Cardiac fibroblast (primary cell): ENCODE data around the gene CYP3A4.
"Not testable (repeated sequence)": the region's sequence is repeated elsewhere in the genome, so short reads cannot be mapped to it uniquely, and the experiment has no call there.

Source experiments
- DNase-seq, 2 donors: peaks; one replicate each; pipeline versions ENCODE4 v3.0.0 to v3.0.0-alpha.2; 2010; ENCODE audit warnings: low read depth in 2 of 2
- H3K4me3 ChIP-seq, 2 donors: replicated peaks in 1 of 2; 1 replicate in 1 of 2; 2 replicates in 1 of 2; pipeline ENCODE4 v1.5.1; 2011; ENCODE audit warnings: low read depth in 2 of 2, low read length in 2 of 2, mild to moderate bottlenecking in 2 of 2, moderate library complexity in 1 of 2
- TF ChIP-seq, protein P1 (sequence below): IDR thresholded peaks from one replicate; pipeline ENCODE4 v1.5.1; 2011; ENCODE audit warnings: low read depth, mild to moderate bottlenecking, low read length, inconsistent platforms

CYP3A4 gene

DNA sequence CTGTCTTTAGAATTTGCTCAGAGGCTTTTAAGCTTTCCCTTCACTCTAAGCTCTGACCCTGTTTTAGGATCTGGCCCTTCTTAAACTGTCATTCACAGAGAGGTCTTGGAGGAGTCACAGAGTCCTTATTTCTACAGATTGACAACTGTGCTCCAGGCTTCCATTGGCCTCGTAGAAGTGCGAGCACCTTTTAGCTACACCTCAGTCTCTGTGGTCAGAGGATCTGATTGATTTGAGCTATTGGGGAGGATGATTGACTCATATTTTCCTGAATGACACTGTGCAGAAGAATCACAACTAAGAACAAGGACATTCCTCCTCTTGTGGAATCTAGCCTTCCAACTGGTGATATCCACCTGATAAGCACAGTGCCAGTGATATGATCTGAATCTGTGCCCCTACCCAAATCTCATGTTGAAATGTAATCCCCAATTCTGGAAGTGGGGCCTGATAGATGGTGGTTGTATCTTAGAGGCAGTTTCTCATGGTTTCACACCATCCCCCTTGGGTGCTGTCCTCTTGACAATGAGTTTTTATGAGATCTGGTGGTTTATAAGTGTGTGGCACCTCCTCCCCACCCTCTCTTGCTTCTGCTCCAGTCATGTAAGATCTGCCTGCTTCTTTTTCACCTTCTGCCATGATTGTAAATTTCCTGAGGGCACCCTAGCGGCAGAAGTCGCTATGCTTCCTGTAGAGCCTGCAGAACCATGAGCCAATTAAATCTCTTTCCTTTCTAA, 52.2 kb downstream of the CYP3A4 start:
- no peak for DNase-seq
- H3K4me3 ChIP-seq: no peak overlapping the region
- TF ChIP-seq, protein P1, sequence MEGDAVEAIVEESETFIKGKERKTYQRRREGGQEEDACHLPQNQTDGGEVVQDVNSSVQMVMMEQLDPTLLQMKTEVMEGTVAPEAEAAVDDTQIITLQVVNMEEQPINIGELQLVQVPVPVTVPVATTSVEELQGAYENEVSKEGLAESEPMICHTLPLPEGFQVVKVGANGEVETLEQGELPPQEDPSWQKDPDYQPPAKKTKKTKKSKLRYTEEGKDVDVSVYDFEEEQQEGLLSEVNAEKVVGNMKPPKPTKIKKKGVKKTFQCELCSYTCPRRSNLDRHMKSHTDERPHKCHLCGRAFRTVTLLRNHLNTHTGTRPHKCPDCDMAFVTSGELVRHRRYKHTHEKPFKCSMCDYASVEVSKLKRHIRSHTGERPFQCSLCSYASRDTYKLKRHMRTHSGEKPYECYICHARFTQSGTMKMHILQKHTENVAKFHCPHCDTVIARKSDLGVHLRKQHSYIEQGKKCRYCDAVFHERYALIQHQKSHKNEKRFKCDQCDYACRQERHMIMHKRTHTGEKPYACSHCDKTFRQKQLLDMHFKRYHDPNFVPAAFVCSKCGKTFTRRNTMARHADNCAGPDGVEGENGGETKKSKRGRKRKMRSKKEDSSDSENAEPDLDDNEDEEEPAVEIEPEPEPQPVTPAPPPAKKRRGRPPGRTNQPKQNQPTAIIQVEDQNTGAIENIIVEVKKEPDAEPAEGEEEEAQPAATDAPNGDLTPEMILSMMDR: no peak

DNA sequence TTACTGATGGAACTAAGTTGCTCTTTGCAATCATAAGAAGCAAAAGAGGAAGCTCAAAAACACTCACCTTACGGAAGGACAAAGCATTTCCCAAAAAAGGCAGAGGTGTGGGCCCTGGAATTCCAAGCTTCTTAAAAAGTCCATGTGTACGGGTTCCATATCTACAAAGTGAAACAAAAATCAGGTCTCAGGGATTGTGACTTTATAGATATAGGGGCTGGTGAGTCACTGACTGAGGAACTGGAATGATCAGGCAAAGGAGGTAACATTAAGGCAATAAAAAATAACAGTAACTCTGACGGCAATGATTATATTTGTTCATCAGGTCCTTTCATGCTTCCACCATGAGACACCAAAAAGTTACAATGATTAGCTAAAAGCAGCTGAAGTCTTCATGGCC, 53.0 kb downstream of the CYP3A4 start:
- no peak for DNase-seq
- TF ChIP-seq, protein P1: no peak
- no peak overlapping the region for H3K4me3 ChIP-seq

DNA sequence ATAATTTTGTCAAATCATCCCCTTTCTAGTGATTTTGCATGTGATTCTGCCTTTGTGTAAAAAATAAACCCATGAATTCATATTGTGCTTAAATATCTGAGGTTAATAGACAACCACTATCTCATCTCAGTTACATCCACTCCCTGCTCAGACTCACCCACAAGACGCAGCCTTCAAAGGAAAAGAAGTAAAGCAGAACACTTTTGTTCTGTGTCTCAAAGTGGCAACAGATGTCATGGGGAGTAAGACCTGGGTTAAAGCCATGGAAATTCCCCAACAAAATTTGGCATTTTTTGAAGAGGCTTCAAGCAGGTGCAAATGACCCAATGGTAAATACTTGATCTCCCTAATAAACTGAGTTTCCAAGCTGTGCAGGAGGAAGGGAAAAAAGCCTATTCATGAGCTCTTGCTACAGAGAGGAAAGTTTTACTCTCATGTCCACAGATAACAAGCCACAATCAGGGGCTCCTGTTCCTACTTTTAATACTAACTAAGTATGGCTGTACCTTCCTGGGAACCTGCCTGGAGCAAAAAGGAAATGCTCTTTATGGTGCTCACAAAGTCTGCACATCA, 53.7 kb downstream of the CYP3A4 start:
- H3K4me3 ChIP-seq: no peak overlapping the region
- TF ChIP-seq, protein P1: no peak
- no peak for DNase-seq

DNA sequence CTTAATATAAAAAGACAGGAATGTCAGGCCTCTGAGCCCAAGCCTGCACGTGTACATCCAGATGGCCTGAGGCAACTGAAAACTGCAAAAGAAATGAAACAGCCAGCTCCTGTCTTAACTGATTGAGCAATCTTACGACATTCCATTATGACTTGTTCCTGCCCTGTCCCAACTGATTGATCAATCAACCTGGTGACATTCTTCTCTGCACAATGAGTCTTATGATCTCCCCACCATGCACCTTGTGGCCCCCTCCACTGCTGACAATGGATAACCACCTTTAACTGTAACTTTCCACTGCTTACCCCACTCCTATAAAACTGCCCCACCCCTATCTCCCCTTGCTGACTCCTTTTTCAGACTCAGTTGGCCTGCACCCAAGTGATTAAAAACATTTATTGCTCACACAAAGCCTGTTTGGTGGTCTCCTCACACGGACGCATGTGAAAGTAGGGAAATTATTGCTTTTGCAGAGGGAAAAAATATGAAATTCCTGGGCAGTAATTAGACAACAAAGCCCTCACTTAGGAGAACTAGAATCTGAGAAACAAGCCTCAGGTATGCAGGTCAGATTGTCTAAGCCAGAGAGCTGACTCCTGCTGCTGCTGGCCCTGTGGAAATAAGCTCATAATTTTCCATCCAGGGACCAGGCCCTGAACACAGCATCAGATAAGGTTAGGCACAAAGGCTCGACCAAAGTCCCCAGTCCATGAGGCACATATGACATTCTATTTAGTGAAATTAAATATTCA, 54.3 kb downstream of the CYP3A4 start:
- no peak overlapping the region for H3K4me3 ChIP-seq
- TF ChIP-seq, protein P1: no peak
- DNase-seq: peak in 1 of 2 donors; percentile 8

DNA sequence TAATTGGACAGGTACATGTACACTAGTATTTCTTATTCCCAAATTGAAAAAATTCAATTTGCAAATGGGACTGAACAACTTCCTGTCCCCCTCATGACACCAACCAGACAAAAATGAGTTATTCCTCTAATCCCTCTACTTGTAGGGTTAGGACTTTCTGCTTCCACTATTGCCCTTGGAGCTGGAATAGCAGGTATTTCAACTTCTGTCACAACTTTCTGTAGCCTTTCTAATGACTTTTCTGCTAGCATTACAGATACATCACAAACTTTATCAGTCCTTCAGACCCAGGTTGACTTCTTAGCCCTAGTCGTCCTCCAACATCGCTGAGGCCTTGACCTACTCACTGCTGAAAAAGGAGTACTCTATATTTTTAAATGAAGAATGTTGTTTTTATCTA, 55.4 kb downstream of the CYP3A4 start:
- no peak overlapping the region for H3K4me3 ChIP-seq
- DNase-seq: no peak
- TF ChIP-seq, protein P1: no peak

DNA sequence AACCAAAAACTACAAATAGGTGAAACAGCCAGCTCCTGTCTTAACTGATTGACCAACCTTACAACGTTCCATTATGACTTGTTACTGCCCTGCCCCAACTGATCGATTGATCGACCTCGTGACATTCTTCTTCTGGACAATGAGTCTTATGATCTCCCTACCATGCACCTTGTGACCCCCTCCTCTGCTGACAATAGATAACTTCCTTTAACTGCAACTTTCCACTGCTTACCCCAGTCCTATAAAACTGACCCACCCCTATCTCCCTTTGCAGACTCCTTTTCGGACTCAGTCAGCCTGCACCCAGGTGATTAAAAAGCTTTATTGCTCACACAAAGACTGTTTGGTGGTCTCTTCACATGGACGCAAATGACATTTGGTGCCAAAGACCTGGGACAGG, 60.8 kb downstream of the CYP3A4 start:
- DNase-seq, H3K4me3 ChIP-seq: not testable (repeated sequence)
